ENCODE measurements around the gene NUBP2.

DNA sequence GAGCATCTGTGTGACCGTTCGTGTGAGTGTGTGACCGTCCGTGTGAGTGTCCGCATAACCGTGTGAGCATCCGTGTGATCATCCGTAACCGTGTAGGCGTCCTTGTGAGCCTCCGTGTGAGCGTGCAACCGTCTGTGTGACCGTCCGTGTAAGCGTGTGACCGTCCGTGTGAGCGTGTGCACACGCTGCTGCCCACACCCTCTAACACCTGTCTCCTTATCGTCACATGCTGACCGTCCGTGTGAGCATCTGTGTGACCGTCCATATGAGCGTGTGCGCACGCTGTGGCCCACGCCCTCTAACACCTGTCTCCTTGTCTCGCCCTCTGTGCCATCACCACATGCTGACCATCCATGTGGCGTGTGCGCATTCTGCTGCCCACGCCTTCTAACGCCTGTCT is 42.5 kb upstream of the NUBP2 start:
- TF ChIP-seq, protein P1, sequence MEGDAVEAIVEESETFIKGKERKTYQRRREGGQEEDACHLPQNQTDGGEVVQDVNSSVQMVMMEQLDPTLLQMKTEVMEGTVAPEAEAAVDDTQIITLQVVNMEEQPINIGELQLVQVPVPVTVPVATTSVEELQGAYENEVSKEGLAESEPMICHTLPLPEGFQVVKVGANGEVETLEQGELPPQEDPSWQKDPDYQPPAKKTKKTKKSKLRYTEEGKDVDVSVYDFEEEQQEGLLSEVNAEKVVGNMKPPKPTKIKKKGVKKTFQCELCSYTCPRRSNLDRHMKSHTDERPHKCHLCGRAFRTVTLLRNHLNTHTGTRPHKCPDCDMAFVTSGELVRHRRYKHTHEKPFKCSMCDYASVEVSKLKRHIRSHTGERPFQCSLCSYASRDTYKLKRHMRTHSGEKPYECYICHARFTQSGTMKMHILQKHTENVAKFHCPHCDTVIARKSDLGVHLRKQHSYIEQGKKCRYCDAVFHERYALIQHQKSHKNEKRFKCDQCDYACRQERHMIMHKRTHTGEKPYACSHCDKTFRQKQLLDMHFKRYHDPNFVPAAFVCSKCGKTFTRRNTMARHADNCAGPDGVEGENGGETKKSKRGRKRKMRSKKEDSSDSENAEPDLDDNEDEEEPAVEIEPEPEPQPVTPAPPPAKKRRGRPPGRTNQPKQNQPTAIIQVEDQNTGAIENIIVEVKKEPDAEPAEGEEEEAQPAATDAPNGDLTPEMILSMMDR (IDR thresholded peaks at IDR 0.05) = no peak
- TF ChIP-seq RFX5 (IDR thresholded peaks at IDR 0.05) (no peak), CEBPB (IDR thresholded peaks at IDR 0.05) (no peak), KDM1A (IDR thresholded peaks at IDR 0.05; ENCODE audit: low read depth) (no peak), JUNB (IDR thresholded peaks at IDR 0.05) (no peak), RCOR1 (IDR thresholded peaks at IDR 0.05; ENCODE audit: low read depth, low read length) (no peak), SMC3 (IDR thresholded peaks at IDR 0.05) (no peak), POLR2A (IDR thresholded peaks at IDR 0.05; ENCODE audit: low read length) (no peak), GATA3 (IDR thresholded peaks at IDR 0.05; ENCODE audit: borderline replicate concordance) (no peak), EP300 (IDR thresholded peaks at IDR 0.05) (no peak)
- TF ChIP-seq, protein P2, sequence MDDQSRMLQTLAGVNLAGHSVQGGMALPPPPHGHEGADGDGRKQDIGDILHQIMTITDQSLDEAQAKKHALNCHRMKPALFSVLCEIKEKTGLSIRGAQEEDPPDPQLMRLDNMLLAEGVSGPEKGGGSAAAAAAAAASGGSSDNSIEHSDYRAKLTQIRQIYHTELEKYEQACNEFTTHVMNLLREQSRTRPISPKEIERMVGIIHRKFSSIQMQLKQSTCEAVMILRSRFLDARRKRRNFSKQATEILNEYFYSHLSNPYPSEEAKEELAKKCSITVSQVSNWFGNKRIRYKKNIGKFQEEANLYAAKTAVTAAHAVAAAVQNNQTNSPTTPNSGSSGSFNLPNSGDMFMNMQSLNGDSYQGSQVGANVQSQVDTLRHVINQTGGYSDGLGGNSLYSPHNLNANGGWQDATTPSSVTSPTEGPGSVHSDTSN (IDR thresholded peaks at IDR 0.05) = no peak
- TF ChIP-seq, protein P3, sequence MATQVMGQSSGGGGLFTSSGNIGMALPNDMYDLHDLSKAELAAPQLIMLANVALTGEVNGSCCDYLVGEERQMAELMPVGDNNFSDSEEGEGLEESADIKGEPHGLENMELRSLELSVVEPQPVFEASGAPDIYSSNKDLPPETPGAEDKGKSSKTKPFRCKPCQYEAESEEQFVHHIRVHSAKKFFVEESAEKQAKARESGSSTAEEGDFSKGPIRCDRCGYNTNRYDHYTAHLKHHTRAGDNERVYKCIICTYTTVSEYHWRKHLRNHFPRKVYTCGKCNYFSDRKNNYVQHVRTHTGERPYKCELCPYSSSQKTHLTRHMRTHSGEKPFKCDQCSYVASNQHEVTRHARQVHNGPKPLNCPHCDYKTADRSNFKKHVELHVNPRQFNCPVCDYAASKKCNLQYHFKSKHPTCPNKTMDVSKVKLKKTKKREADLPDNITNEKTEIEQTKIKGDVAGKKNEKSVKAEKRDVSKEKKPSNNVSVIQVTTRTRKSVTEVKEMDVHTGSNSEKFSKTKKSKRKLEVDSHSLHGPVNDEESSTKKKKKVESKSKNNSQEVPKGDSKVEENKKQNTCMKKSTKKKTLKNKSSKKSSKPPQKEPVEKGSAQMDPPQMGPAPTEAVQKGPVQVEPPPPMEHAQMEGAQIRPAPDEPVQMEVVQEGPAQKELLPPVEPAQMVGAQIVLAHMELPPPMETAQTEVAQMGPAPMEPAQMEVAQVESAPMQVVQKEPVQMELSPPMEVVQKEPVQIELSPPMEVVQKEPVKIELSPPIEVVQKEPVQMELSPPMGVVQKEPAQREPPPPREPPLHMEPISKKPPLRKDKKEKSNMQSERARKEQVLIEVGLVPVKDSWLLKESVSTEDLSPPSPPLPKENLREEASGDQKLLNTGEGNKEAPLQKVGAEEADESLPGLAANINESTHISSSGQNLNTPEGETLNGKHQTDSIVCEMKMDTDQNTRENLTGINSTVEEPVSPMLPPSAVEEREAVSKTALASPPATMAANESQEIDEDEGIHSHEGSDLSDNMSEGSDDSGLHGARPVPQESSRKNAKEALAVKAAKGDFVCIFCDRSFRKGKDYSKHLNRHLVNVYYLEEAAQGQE (IDR thresholded peaks at IDR 0.05) = no peak
- TF ChIP-seq, protein P4, sequence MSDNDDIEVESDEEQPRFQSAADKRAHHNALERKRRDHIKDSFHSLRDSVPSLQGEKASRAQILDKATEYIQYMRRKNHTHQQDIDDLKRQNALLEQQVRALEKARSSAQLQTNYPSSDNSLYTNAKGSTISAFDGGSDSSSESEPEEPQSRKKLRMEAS (IDR thresholded peaks at IDR 0.05) = no peak

All from A549 (cell line).